Stimulated activated CD4-positive, alpha-beta T cell treated with anti-CD3 and anti-CD28 coated beads, Interleukin-4, amount 100 ng/mL, for 1 hour (primary cell): ENCODE data around the gene PYROXD2.

Experiments
- DNase-seq: peaks from one replicate; pipeline ENCODE4 v3.0.0-alpha.2; 2020

PYROXD2 gene

GRCh38 chr10:98411768-98412167 is 3.2 kb downstream of the PYROXD2 start:
- DNase-seq: no peak

- DNase-seq: no peak
Measured at GRCh38 chr10:98411166-98411565, 3.8 kb downstream of the PYROXD2 start.

GRCh38 chr10:98410759-98411158 is 4.2 kb downstream of the PYROXD2 start:
- no peak for DNase-seq

GRCh38 chr10:98410135-98410743 is 4.7 kb downstream of the PYROXD2 start:
- DNase-seq: no peak

DNA sequence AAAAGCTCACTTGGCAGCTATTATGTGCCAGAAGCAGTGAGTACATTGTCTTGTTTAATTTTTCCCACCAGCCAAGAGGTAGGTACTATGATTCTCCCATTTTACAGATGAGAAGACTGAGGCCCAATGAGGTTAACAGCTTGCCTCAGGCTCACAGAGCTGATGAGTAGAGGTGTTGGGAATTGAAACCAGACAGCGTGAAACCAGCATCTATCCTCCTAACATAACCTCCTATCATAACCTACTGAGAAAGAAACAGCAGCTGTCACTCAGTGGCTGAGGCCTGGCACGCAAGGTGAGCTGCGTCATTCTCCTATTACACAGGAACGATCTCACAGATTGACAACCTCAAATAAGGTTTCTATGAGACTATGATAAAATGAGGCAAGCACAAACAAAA is 6.2 kb downstream of the PYROXD2 start:
- no peak for DNase-seq

GRCh38 chr10:98407744-98408241 is 7.2 kb downstream of the PYROXD2 start:
- no peak for DNase-seq

DNA sequence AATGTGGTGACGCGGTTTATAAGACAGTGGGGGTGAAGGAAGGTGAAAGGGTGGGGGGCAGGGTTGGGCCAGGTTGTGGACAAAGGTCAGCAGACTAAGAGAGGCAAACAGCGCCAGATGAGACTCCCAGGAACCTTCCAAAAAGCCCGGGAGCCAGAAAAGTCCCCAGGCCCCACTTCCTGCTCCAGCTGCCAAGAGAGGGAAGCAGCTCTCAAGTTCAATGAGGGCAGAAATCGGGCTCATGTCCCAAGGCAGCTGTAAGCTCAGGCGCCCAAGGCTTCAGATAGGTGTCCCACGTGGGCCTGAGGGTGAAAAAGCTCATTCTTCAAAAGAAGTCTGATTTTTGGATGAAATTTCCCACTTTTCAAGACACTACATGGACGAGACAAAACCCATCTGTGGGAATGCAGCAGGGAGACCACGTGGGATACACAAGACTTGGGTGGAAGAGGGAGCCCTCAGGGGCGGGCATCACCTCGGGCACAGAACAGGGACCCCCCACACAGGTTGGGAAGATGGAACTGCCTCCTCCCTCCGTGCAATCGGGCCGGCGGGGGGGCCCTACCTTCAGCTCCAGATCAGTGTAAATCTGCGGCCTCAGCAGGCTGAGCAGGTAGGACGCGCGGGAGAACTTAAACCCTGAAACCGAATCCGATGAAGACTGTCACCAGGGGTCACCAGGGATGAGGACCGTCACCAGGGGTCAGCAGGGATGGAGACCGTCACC is 7.8 kb downstream of the PYROXD2 start:
- no peak for DNase-seq

- no peak for DNase-seq
Measured at GRCh38 chr10:98405422-98405821, 9.6 kb downstream of the PYROXD2 start.

DNA sequence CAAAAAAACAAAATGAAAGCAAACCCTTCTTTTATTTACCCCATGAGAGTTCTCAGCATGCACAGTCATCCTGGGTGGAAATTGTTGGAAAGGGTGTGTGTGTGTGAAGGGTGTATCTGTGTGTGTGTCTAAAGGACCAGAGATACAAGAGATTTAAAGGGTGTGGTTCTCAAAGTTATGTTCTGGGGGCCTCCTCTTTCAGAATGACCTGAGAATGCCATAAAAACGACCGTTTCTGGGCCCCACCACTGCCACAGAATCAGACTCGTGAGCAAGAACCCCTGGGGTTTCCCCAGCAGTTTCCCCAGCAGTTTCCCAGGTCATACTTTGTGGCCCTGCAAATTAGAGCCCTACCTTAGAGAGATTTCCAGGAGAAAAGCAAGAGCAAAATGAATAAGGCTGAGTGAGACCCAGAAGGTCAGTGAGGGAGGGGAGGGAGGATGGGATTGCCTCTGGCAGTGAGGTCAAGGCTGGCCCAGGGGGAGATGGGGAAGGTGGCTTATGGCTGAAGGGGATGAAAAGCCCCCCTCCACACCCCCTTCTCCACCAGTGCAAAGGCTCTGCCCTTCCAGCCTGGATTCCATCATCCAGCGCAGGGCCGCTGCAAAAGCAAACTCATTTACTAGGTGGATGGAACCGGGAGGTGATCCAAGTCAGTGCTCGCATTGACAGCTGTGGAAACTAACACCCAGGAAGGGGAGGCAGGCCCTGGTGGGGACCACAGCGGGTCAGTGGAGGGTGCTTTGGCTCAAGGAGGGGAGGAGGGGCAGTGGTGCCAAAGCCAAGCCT is 10.2 kb downstream of the PYROXD2 start:
- DNase-seq: no peak

GRCh38 chr10:98403812-98404504 is 11.0 kb downstream of the PYROXD2 start:
- DNase-seq: no peak

GRCh38 chr10:98402931-98403718 is 11.9 kb downstream of the PYROXD2 start:
- DNase-seq: no peak

DNA sequence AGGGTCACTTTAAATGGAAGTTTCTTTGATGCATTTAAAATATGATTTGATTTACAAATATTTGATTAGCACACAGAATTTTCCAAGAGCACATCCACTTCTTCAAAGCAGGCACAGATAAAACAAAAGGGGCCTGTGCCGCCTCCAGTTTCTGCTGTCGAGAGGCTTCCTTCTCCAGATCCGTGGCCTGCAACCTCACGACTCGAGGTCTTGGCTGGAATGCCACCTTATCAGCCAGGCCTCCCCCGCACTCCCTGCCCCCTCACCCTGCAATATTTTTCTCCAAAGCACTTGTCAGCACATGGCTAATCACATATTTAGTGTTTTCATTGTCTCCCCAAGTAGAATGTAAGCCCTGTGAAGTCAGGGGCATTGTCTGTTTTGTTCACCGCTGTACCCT is 12.5 kb downstream of the PYROXD2 start:
- no peak for DNase-seq

DNA sequence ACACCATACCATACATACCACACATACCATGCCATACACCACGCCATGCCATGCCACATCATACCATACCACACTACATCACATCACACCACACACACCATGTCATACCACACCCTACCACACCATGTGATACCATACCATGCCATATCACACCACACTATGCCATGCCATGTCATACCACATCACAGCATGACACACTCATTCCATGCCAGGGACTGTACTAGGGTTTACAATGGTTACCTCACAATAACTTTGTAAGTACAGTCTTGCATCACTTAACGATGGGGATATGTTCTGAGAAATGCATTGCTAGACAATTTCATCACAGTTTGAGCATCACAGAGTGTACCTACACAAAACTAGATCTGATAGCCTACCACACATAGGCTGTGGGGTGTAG is 14.5 kb downstream of the PYROXD2 start:
- no peak for DNase-seq

GRCh38 chr10:98399784-98400183 is 15.2 kb downstream of the PYROXD2 start:
- DNase-seq: no peak

DNA sequence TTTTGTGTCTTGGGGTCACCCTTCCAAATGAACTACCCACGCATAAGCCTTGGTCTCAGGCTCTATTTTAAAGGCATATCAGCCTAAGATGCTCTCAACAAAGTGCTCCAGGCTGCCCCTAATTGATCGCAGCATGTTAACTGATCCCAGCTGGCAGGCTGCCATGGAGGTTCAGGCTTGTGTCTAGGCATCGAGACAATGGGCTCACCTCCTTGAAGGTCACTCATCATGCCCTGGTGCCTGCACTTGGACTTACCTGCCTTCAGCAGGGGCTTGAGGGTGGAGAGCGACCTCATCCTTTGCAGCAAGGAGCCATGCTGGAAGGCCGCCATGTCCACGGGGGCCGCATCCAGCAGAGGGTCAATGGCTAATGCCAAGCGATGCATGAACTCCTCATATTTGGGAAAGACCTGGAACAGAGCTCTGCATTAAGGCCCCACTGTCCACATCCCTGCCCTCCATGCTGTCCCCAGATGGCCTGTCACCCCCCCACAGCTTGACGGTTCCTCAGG is 17.8 kb downstream of the PYROXD2 start:
- no peak for DNase-seq

GRCh38 chr10:98396096-98397063 is 18.6 kb downstream of the PYROXD2 start:
- DNase-seq: no peak

- no peak for DNase-seq
Measured at GRCh38 chr10:98394851-98395440, 20.0 kb downstream of the PYROXD2 start.

- no peak for DNase-seq
Measured at GRCh38 chr10:98391578-98391991, 23.4 kb downstream of the PYROXD2 start.

- no peak for DNase-seq
Measured at GRCh38 chr10:98391065-98391464, 23.9 kb downstream of the PYROXD2 start.

DNA sequence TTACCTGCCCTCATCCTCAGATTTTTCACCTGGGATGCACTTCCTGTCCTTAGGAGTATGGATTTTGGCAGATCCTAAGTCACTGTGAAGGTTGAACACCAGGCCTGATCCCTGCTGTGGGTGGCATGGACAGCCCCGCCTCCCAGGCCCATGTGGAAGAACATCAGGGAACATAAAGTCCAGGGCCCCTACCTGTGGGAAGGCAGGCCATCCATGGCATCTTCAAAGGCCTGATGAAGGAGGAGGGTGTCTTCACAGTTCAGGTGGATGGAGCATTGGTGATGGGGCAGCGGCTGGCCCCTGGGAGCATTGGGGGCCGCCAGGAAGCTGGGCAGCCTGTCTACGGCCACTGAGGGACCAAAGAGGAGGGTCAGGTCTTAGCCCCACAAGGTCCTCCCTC is 24.6 kb downstream of the PYROXD2 start:
- no peak for DNase-seq
